H1 (cell line): Measurements from ENCODE around the gene TNKS2. TPM values are rescaled to one million over a fixed set of nuclear protein-coding genes. Genes with fewer than 3 reads are reported as not detected.

Experiments used
- CTCF ChIA-PET: fragments of 300-600 bp; sonication (Branson Sonifier 250); formaldehyde crosslinking; loops from one replicate; lab custom pipeline; 2021; ENCODE audit not compliant: partially characterized antibody; lab: Charles Lee
- POLR2A ChIA-PET: fragments of 300-600 bp; sonication (Branson Sonifier 250); formaldehyde crosslinking; loops from one replicate; lab custom pipeline; 2021; ENCODE audit warnings: inconsistent platforms; ENCODE audit not compliant: partially characterized antibody; lab: Charles Lee
- DNase-seq, 2 experiments: peaks; one replicate each; pipeline versions ENCODE4 v3.0.0 to v3.0.0-alpha.2; 2010 to 2022; ENCODE audit warnings: low spot score in 2 of 2, low read depth in 1 of 2, mixed read lengths in 1 of 2
- FAIRE-seq: peaks from 2 replicates; lab custom pipeline; 2011; peaks lifted over from hg19 to GRCh38; lab: Jason Lieb, UNC
- H2AFZ ChIP-seq: 2 replicates; pipeline ENCODE4 v1.8.1; 2012; ENCODE audit warnings: low read length, inconsistent platforms
- H2AK5ac ChIP-seq: 2 replicates; pipeline ENCODE4 v1.6.1; 2013; ENCODE audit warnings: low read depth, low read length
- H2BK120ac ChIP-seq: replicated peaks from 2 replicates; pipeline ENCODE3; 2013; ENCODE audit warnings: low read depth, low read length, inconsistent platforms
- H2BK12ac ChIP-seq: 2 replicates; pipeline ENCODE4 v1.6.1; 2013; ENCODE audit warnings: low read depth, low read length
- H2BK15ac ChIP-seq: 2 replicates; pipeline ENCODE4 v1.6.1; 2013; ENCODE audit warnings: low read length
- H2BK20ac ChIP-seq: 2 replicates; pipeline ENCODE4 v1.6.1; 2013; ENCODE audit warnings: low read length
- H2BK5ac ChIP-seq: 2 replicates; pipeline ENCODE4 v1.6.1; 2013; ENCODE audit warnings: low read depth, low read length
- H3K14ac ChIP-seq: 2 replicates; pipeline ENCODE4 v1.6.1; 2013; ENCODE audit warnings: inconsistent platforms; ENCODE audit not compliant: insufficient read length
- H3K18ac ChIP-seq: 2 replicates; pipeline ENCODE4 v1.6.1; 2013; ENCODE audit warnings: low read length; ENCODE audit errors: extremely low read depth
- H3K23ac ChIP-seq: 2 replicates; pipeline ENCODE4 v1.6.1; 2013; ENCODE audit warnings: inconsistent platforms; ENCODE audit not compliant: insufficient read length
- H3K23me2 ChIP-seq: 2 replicates; pipeline ENCODE4 v1.6.1; 2013; ENCODE audit warnings: low read depth, low read length
- H3K27ac ChIP-seq: 2 replicates; pipeline ENCODE4 v1.6.1; 2011; ENCODE audit warnings: low read depth, low read length, inconsistent platforms
- H3K27me3 ChIP-seq, 4 experiments: replicated peaks in 1 of 4; 1 replicate in 1 of 4; 2 replicates in 3 of 4; pipeline versions ENCODE4 v1.6.1 to v1.8.1; 2011 to 2013; ENCODE audit warnings: low read length in 3 of 4, mild to moderate bottlenecking in 3 of 4, inconsistent platforms in 2 of 4, mixed read lengths in 2 of 4, moderate library complexity in 1 of 4; ENCODE audit not compliant: control insufficient read depth in 3 of 4, insufficient read depth in 3 of 4; ENCODE audit errors: extremely low read depth in 1 of 4
- H3K36me3 ChIP-seq, 4 experiments: 2 replicates each; pipeline versions ENCODE4 v1.6.1 to v1.8.1; 2011 to 2013; ENCODE audit warnings: mild to moderate bottlenecking in 4 of 4, low read length in 3 of 4, moderate library complexity in 2 of 4, control low read depth in 1 of 4, inconsistent platforms in 1 of 4; ENCODE audit not compliant: insufficient read depth in 4 of 4, control insufficient read depth in 2 of 4
- H3K4ac ChIP-seq: replicated peaks from 2 replicates; pipeline ENCODE3; 2013; ENCODE audit warnings: low read length, low read depth, mixed read lengths, inconsistent platforms; ENCODE audit not compliant: insufficient read length
- H3K4me1 ChIP-seq, 4 experiments: replicated peaks in 1 of 4; 1 replicate in 1 of 4; 2 replicates in 3 of 4; pipeline versions ENCODE4 v1.6.1 to v1.8.1; 2011 to 2013; ENCODE audit warnings: low read length in 3 of 4, inconsistent platforms in 2 of 4, mixed read lengths in 1 of 4; ENCODE audit not compliant: insufficient read depth in 4 of 4, control insufficient read depth in 3 of 4
- H3K4me2 ChIP-seq, 2 experiments: 2 replicates each; pipeline versions ENCODE4 v1.6.1 to v1.8.1; 2011 to 2013; ENCODE audit warnings: low read depth in 2 of 2, low read length in 2 of 2, control low read depth in 1 of 2, inconsistent platforms in 1 of 2, mild to moderate bottlenecking in 1 of 2; ENCODE audit not compliant: insufficient read depth in 1 of 2
- H3K4me3 ChIP-seq, 4 experiments: fragments of 200-600, 300-600 bp in 1 of 4; sonication (generic), shearing (Covaris generic), sonication (Bioruptor Twin) in 1 of 4; 2 replicates each; pipeline versions ENCODE4 v1.5.1 to v1.8.1; 2011 to 2016; ENCODE audit warnings: low read length in 4 of 4, low read depth in 3 of 4, control low read depth in 2 of 4, inconsistent platforms in 2 of 4, mild to moderate bottlenecking in 2 of 4, mixed read lengths in 1 of 4, moderate library complexity in 1 of 4; ENCODE audit not compliant: insufficient read depth in 2 of 4; ENCODE audit errors: extremely low read depth in 1 of 4
- H3K56ac ChIP-seq: replicated peaks from 2 replicates; pipeline ENCODE3; 2013; ENCODE audit warnings: low read depth, mild to moderate bottlenecking, mixed read lengths, low read length, inconsistent platforms; ENCODE audit not compliant: insufficient read length
- H3K79me1 ChIP-seq: 2 replicates; pipeline ENCODE4 v1.6.1; 2013; ENCODE audit warnings: low read depth, low read length, control low read depth
- H3K79me2 ChIP-seq, 2 experiments: 2 replicates each; pipeline versions ENCODE4 v1.6.1 to v1.8.1; 2012 to 2013; ENCODE audit warnings: low read length in 2 of 2, mild to moderate bottlenecking in 2 of 2, inconsistent platforms in 1 of 2; ENCODE audit not compliant: insufficient read depth in 2 of 2, control insufficient read depth in 1 of 2
- H3K9ac ChIP-seq, 4 experiments: replicated peaks in 1 of 4; 1 replicate in 1 of 4; 2 replicates in 3 of 4; pipeline versions ENCODE4 v1.6.1 to v1.8.1; 2011 to 2013; ENCODE audit warnings: low read depth in 3 of 4, low read length in 3 of 4, control low read depth in 2 of 4, mild to moderate bottlenecking in 2 of 4, moderate library complexity in 2 of 4, inconsistent platforms in 1 of 4; ENCODE audit errors: extremely low read depth in 1 of 4
- H3K9me3 ChIP-seq, 2 experiments: 2 replicates each; pipeline versions ENCODE4 v1.6.1 to v1.8.1; 2012 to 2013; ENCODE audit warnings: mild to moderate bottlenecking in 2 of 2, moderate library complexity in 2 of 2, control low read depth in 1 of 2, inconsistent platforms in 1 of 2, low read depth in 1 of 2, low read length in 1 of 2, mixed read lengths in 1 of 2; ENCODE audit not compliant: insufficient read depth in 2 of 2
- H4K20me1 ChIP-seq, 2 experiments: replicated peaks in 1 of 2; 2 replicates each; pipeline versions ENCODE3 to v1.8.1; 2011 to 2013; ENCODE audit warnings: inconsistent platforms in 2 of 2, low read length in 2 of 2, mild to moderate bottlenecking in 1 of 2; ENCODE audit not compliant: insufficient read depth in 2 of 2, control insufficient read depth in 1 of 2
- H4K5ac ChIP-seq: 2 replicates; pipeline ENCODE4 v1.6.1; 2013; ENCODE audit warnings: low read length, low read depth, mixed read lengths, inconsistent platforms; ENCODE audit not compliant: insufficient read length
- H4K8ac ChIP-seq: 2 replicates; pipeline ENCODE4 v1.8.0; 2013; ENCODE audit warnings: mild to moderate bottlenecking, moderate library complexity, low read length, inconsistent platforms; ENCODE audit not compliant: insufficient read depth; ENCODE audit errors: extremely low read depth
- H4K91ac ChIP-seq: replicated peaks from 2 replicates; pipeline ENCODE3; 2013; ENCODE audit warnings: low read length, mixed read lengths, inconsistent platforms; ENCODE audit not compliant: insufficient read length
- CHD1 ChIP-seq: IDR thresholded peaks from 2 replicates; pipeline ENCODE4 v1.6.1; 2012; ENCODE audit warnings: low read depth, low read length, improper control_type of control experiment
- KDM5A ChIP-seq: fragments of 200-600 bp; IDR thresholded peaks from 2 replicates; pipeline ENCODE4 v1.7.1; 2012; ENCODE audit warnings: mild to moderate bottlenecking, low read length, inconsistent platforms, mixed read lengths
- SIN3A ChIP-seq, 2 experiments: IDR thresholded peaks in 1 of 2; conservative IDR thresholded peaks in 1 of 2; 2 replicates each; pipeline ENCODE4 v1.6.1; 2011 to 2012; ENCODE audit warnings: low read length in 2 of 2, improper control_type of control experiment in 1 of 2, low read depth in 1 of 2, mild to moderate bottlenecking in 1 of 2
- WGBS, 2 experiments: shearing (Covaris generic) in 1 of 2; methylation state at CpG; one replicate each; pipeline versions ENCODE4 v1.1.6 to v1.1.7; 2013 to 2015; ENCODE audit warnings: low lambda C conversion rate in 2 of 2, mixed read lengths in 2 of 2, inconsistent platforms in 1 of 2, low coverage in 1 of 2, missing lambda C conversion rate in 1 of 2; ENCODE audit not compliant: insufficient replicate concordance in 2 of 2, insufficient coverage in 1 of 2, insufficient read length in 1 of 2; ENCODE audit errors: extremely low coverage in 1 of 2, missing lambda C conversion rate in 1 of 2; 5-methylcytosine and 5-hydroxymethylcytosine counted together
- polyA plus RNA-seq, 7 experiments: library from polyadenylated mRNA; depleted of rRNA in 3 of 7; stranded (reverse) in 5 of 7; unstranded in 2 of 7; fragments of >200 nt in 5 of 7; fragments of 200-250 nt in 2 of 7; gene quantifications; 1 replicate in 5 of 7; 2 replicates in 1 of 7; 4 replicates in 1 of 7; pipeline versions ENCODE4 v1.2.1 to v1.2.3, GENCODE V29; 2011 to 2013; ENCODE audit warnings: missing spikeins in 2 of 7, mixed read lengths in 2 of 7
- total RNA-seq: library from RNA; stranded (reverse); fragmentation: NEBNext Ultra II Directional; extraction: Animal tissue kit (Norgen Biotek cat#: 25700); gene quantifications from 2 replicates; pipeline ENCODE4 v1.2.1, GENCODE V29; 2021

TNKS2 gene
- total and polyA plus RNA-seq, 2 of the 8 experiments (the other 6 are each of a cell fraction or from before 2014, with no cell fraction given) = 23.3 to 73.6 TPM

- peak overlapping the region; percentile 19 for H2BK15ac ChIP-seq
- peak overlapping the region; percentile 59 for H2BK120ac ChIP-seq
- H3K79me2 ChIP-seq = no peaks in the 10 kb centered on the region
- H3K4me3 ChIP-seq = no peak overlapping the region
- H3K23me2 ChIP-seq = no peaks in the 10 kb centered on the region
- H4K91ac ChIP-seq = peak overlapping the region; percentile 5
- peak overlapping the region; percentile 89 for H2BK20ac ChIP-seq
- ChIA-PET CTCF (no interaction called here), POLR2A (interaction anchor here (1.2 kb wide), 1 partner anchor 12 kb away, joined by 5 read pairs; no protein-coding TSS in a partner anchor)
- no peaks in the 10 kb centered on the region for H4K20me1 ChIP-seq
- H3K56ac ChIP-seq = no peak overlapping the region
- no peak overlapping the region; the same call in 1 of the 2 replicates for H2AK5ac ChIP-seq
- peak overlapping the region; percentile 44 for H3K4ac ChIP-seq
- no peak overlapping the region for H4K8ac ChIP-seq
- H3K4me2 ChIP-seq = no peak overlapping the region
- WGBS, 2 experiments = 88% methylated on average over 2 of the region's 2 CpGs; no CpG with 5 or more reads in 1 of the 2 experiments
- no peaks in the 10 kb centered on the region for H3K9me3 ChIP-seq
- no peak overlapping the region for H3K23ac ChIP-seq
- H3K79me1 ChIP-seq = no peaks in the 10 kb centered on the region
- no peaks in the 10 kb centered on the region for H3K27me3 ChIP-seq
- peak overlapping the region; percentile 77; the same call in 1 of the 2 replicates for H2BK12ac ChIP-seq
- H3K18ac ChIP-seq = peak overlapping the region; percentile 13; the same call in 1 of the 2 replicates
- DNase-seq (no peak), FAIRE-seq (no peak)
- H2AFZ ChIP-seq = 0 out of 2 replicates have a peak overlapping the region, but pooled peaks have one; percentile 26
- no peak overlapping the region for H4K5ac ChIP-seq
- no peaks in the 10 kb centered on the region for H3K36me3 ChIP-seq
- H3K4me1 ChIP-seq = peaks cover 0 to 9% (median 8%) of the 10 kb centered on the region in 4 experiments; a peak in 4 of 7 replicates
- H3K9ac ChIP-seq = no peak overlapping the region
- H2BK5ac ChIP-seq = peak overlapping the region; percentile 45; the same call in 1 of the 2 replicates
- no peak overlapping the region for H3K14ac ChIP-seq
- TF ChIP-seq CHD1 = no peak
- TF ChIP-seq KDM5A = no peak
- no peak for TF ChIP-seq SIN3A (conservative IDR thresholded peaks at IDR 0.05 in 1 of 2, IDR thresholded peaks at IDR 0.05 in 1 of 2; ENCODE audit: low read depth in 1 of 2, low read length in 2 of 2)
- no peak overlapping the region for H3K27ac ChIP-seq
Observed at GRCh38 chr10:91875156-91875555, 76.9 kb downstream of the TNKS2 start.
